NT2/D1 (cell line): ENCODE results near the gene PHPT1.

ENCODE experiments used
- SUZ12 ChIP-seq: IDR thresholded peaks from 2 replicates; pipeline ENCODE4 v1.6.1; 2011; ENCODE audit not compliant: insufficient read length, insufficient read depth; ENCODE audit errors: extremely low read depth
- ZNF274 ChIP-seq: IDR thresholded peaks from 2 replicates; pipeline ENCODE4 v1.6.1; 2011; ENCODE audit warnings: mild to moderate bottlenecking, low read depth, low read length

GRCh38 chr9:136862849-136863622, 13.8 kb downstream of the PHPT1 start:
- TF ChIP-seq ZNF274 = no peak
- TF ChIP-seq SUZ12 = no peak
